ENCODE data around the gene EOLA1. TPM values are rescaled to one million over a fixed set of nuclear protein-coding genes. Genes with fewer than 3 reads are reported as not detected.

Gene EOLA1
- total RNA-seq, 1 experiment from 2014 or later = 9.0 TPM

GRCh38 chrX:149504915-149505651 is 35.7 kb upstream of the EOLA1 start, which contains the start of gene IDS:
Gene IDS (minus strand): TSS chrX:149505306. CDS start chrX:149505137, 169 bp downstream.
- H4K20me1 ChIP-seq (ENCODE audit: insufficient read depth) = no peaks in the 10 kb centered on the region
- peak within 1 kb of the TSS; percentile 62 to 63 for H3K4me3 ChIP-seq (replicated peaks in 1 of 2; ENCODE audit: low read depth in 1 of 2, low read length in 2 of 2)
- BruUV-seq (replicated peaks) = no TSS peak
- TF ChIP-seq MAX (IDR thresholded peaks at IDR 0.05) (0 out of 2 replicates have a peak, but pooled peaks have one; percentile 27), EGR1 (IDR thresholded peaks at IDR 0.05; ENCODE audit: low read depth) (peak; percentile 92), FOSL1 (IDR thresholded peaks at IDR 0.05; ENCODE audit: low read depth) (no peak), ELF1 (IDR thresholded peaks at IDR 0.05; ENCODE audit: borderline replicate concordance, low read depth) (no peak), TCF7L2 (IDR thresholded peaks at IDR 0.05; ENCODE audit: borderline replicate concordance, extremely low read depth, insufficient read depth, insufficient read length) (no peak), ZNF274 (IDR thresholded peaks at IDR 0.05; ENCODE audit: low read depth, low read length) (no peak), CBX3 (IDR thresholded peaks at IDR 0.05; ENCODE audit: low read depth) (no peak), YY1 (IDR thresholded peaks at IDR 0.05; ENCODE audit: extremely low read depth, insufficient replicate concordance, low read depth, low read length) (no peak), ZBTB33 (IDR thresholded peaks at IDR 0.05; ENCODE audit: extremely low read depth, insufficient replicate concordance, low read length) (no peak), CEBPB (IDR thresholded peaks at IDR 0.05; ENCODE audit: low read depth) (no peak), ZFX (IDR thresholded peaks at IDR 0.05) (peak; percentile 68), SIN3A (IDR thresholded peaks at IDR 0.05; ENCODE audit: low read depth) (no peak), RAD21 (IDR thresholded peaks at IDR 0.05; ENCODE audit: low read depth) (no peak), EZH2 (IDR thresholded peaks at IDR 0.05) (no peak), JUND (IDR thresholded peaks at IDR 0.05) (no peak), POLR2A (IDR thresholded peaks at IDR 0.05; ENCODE audit: borderline replicate concordance, extremely low read depth, insufficient read depth, insufficient read length) (peak; percentile 69), SRF (IDR thresholded peaks at IDR 0.05; ENCODE audit: low read depth) (no peak), POLR2AphosphoS5 (IDR thresholded peaks at IDR 0.05; ENCODE audit: low read depth, low read length) (peak; percentile 98)
- TF ChIP-seq, protein P1, sequence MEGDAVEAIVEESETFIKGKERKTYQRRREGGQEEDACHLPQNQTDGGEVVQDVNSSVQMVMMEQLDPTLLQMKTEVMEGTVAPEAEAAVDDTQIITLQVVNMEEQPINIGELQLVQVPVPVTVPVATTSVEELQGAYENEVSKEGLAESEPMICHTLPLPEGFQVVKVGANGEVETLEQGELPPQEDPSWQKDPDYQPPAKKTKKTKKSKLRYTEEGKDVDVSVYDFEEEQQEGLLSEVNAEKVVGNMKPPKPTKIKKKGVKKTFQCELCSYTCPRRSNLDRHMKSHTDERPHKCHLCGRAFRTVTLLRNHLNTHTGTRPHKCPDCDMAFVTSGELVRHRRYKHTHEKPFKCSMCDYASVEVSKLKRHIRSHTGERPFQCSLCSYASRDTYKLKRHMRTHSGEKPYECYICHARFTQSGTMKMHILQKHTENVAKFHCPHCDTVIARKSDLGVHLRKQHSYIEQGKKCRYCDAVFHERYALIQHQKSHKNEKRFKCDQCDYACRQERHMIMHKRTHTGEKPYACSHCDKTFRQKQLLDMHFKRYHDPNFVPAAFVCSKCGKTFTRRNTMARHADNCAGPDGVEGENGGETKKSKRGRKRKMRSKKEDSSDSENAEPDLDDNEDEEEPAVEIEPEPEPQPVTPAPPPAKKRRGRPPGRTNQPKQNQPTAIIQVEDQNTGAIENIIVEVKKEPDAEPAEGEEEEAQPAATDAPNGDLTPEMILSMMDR (IDR thresholded peaks at IDR 0.05 in 2 of 3, conservative IDR thresholded peaks at IDR 0.05 in 1 of 3; ENCODE audit: borderline replicate concordance in 1 of 3, insufficient read depth in 1 of 3, low read depth in 2 of 3, low read length in 2 of 3) = no peak
- DNase-seq (ENCODE audit: low read depth, low spot score) (peak; percentile 68), ATAC-seq (peak; percentile 95)
- CTCF ChIA-PET = interaction anchor here (1.0 kb wide), 1 partner anchor 18 kb away, joined by 4 read pairs; no protein-coding TSS in a partner anchor
- peaks cover 0 to 18% of the 10 kb centered on the region in 2 experiments; a peak in 3 of 4 replicates for H3K4me1 ChIP-seq (ENCODE audit: control insufficient read depth in 1 of 2, insufficient read depth in 2 of 2, low read length in 2 of 2)
- peak within 1 kb of the TSS; percentile 73 for H3K4me2 ChIP-seq (ENCODE audit: low read length)
- no peaks in the 10 kb centered on the region for H3K9me3 ChIP-seq (ENCODE audit: control insufficient read depth in 1 of 2, insufficient read depth in 1 of 2, low read depth in 1 of 2, low read length in 2 of 2)
- H3K79me2 ChIP-seq (ENCODE audit: insufficient read depth, low read length) = peaks cover 4% of the 10 kb centered on the region; the same call in 1 of the 2 replicates
- POLR2A ChIA-PET = no interaction called here
- intact Hi-C loops (cut with micrococcal nuclease) = no loop called here
- RAD21 ChIA-PET (ENCODE audit: low non-redundant PET in 1 of 2, low total read pairs in 2 of 2, uncharacterized antibody in 2 of 2, unreplicated experiment in 2 of 2) = no interaction called here
- H3K27ac ChIP-seq (ENCODE audit: low read depth, low read length) = peak within 1 kb of the TSS; percentile 65; the same call in 1 of the 2 replicates
- H3K9ac ChIP-seq (ENCODE audit: low read length) = peak within 1 kb of the TSS; percentile 70
- no peaks in the 10 kb centered on the region for H3K27me3 ChIP-seq (ENCODE audit: insufficient read depth, low read length)
- no peaks in the 10 kb centered on the region for H3K36me3 ChIP-seq (ENCODE audit: control insufficient read depth in 1 of 2, insufficient read depth in 2 of 2, low read length in 2 of 2)
- H3K9me2 ChIP-seq (ENCODE audit: insufficient read depth) = no peaks in the 10 kb centered on the region
- H2AFZ ChIP-seq (ENCODE audit: low read depth, low read length, poor library complexity, severe bottlenecking) = no peak within 1 kb of the TSS
